DOHH2 (cell line): ENCODE measurements around the gene CPLX3.

Experiments
- H3F3A ChIP-seq: fragments of 200-600 bp; sonication (generic), shearing (Covaris generic); 2 replicates; pipeline ENCODE4 v1.6.0; 2016; ENCODE audit warnings: antibody characterized with exemption, mild to moderate bottlenecking; ENCODE audit not compliant: control insufficient read depth, insufficient read depth
- H3K27ac ChIP-seq: fragments of 200-600 bp; sonication (generic); 2 replicates; pipeline ENCODE4 v1.5.1; 2014; ENCODE audit warnings: low read depth, mild to moderate bottlenecking, low read length, moderate library complexity
- H3K27me3 ChIP-seq: fragments of 200-600 bp; sonication (generic); 2 replicates; pipeline ENCODE4 v1.6.1; 2014; ENCODE audit warnings: mild to moderate bottlenecking, low read length, mixed read lengths; ENCODE audit not compliant: control insufficient read depth
- H3K36me3 ChIP-seq: fragments of 200-600 bp; sonication (generic); 2 replicates; pipeline ENCODE4 v1.6.1; 2014; ENCODE audit warnings: mild to moderate bottlenecking, low read length, moderate library complexity, mixed read lengths; ENCODE audit not compliant: control insufficient read depth
- H3K4me1 ChIP-seq: fragments of 200-600 bp; sonication (generic); 2 replicates; pipeline ENCODE4 v1.6.1; 2014; ENCODE audit warnings: mild to moderate bottlenecking, low read length, mixed read lengths; ENCODE audit not compliant: control insufficient read depth
- H3K4me2 ChIP-seq: fragments of 200-600 bp; sonication (generic); 2 replicates; pipeline ENCODE4 v1.6.0; 2014; ENCODE audit warnings: mild to moderate bottlenecking, low read length, moderate library complexity
- H3K4me3 ChIP-seq: fragments of 200-600 bp; sonication (generic); 2 replicates; pipeline ENCODE4 v1.5.1; 2014; ENCODE audit warnings: mild to moderate bottlenecking, low read length, mixed read lengths
- H3K79me2 ChIP-seq: fragments of 200-600 bp; sonication (generic); 2 replicates; pipeline ENCODE4 v1.6.1; 2014; ENCODE audit warnings: mild to moderate bottlenecking, low read length, mixed read lengths; ENCODE audit not compliant: control insufficient read depth
- H3K9me2 ChIP-seq: fragments of 200-600 bp; sonication (generic); replicated peaks from 2 replicates; pipeline ENCODE4 v1.6.1; 2014; ENCODE audit warnings: mild to moderate bottlenecking, low read length, mixed read lengths; ENCODE audit not compliant: control insufficient read depth
- H3K9me3 ChIP-seq: fragments of 200-600 bp; sonication (generic); 2 replicates; pipeline ENCODE4 v1.6.1; 2014; ENCODE audit warnings: antibody characterized with exemption, low read length, mixed read lengths; ENCODE audit not compliant: control insufficient read depth, insufficient read depth
- H4K20me1 ChIP-seq: fragments of 200-600 bp; sonication (generic); 2 replicates; pipeline ENCODE4 v1.6.0; 2014; ENCODE audit warnings: low read depth, mild to moderate bottlenecking, antibody characterized with exemption, low read length, moderate library complexity; ENCODE audit not compliant: control insufficient read depth, insufficient read depth
- EZH2phosphoT487 ChIP-seq: fragments of 200-600 bp; sonication (generic); IDR thresholded peaks from 2 replicates; pipeline ENCODE4 v1.6.1; 2017; ENCODE audit warnings: borderline replicate concordance, mild to moderate bottlenecking, antibody characterized with exemption, low read length, moderate library complexity, mixed read lengths
- TF ChIP-seq, protein P1 (sequence below): fragments of 200-600 bp; sonication (generic); IDR thresholded peaks from one replicate; pipeline ENCODE4 v1.5.1; 2014; ENCODE audit warnings: antibody characterized with exemption, mild to moderate bottlenecking, low read depth, low read length; ENCODE audit not compliant: poor library complexity, severe bottlenecking

The CPLX3 gene

DNA sequence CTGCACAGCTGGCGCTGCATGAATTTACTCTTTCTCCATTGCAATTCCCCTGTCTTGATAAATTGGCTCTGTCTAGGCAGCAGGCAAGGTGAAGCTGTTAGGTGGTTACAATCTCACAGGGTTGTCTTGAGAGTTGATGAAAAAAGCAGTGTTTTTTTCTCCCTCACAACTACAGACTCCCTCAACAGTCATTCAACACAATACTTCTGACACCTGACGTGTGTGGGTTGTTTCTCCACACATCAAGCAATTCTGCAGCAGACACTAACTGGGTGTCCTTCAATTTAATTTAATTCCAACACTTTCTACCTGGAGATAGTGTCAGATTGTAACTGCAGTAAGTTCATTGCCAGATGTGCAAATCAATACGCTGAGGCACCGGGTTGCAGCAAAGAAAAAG is 51.8 kb downstream of the CPLX3 start:
- Histone ChIP-seq H3K27ac (no peak overlapping the region), H3K27me3 (0 out of 2 replicates have a peak, but pooled peaks cover 3% of the 10 kb centered on the region), H3F3A (no peaks in the 10 kb centered on the region), H3K4me1 (peaks cover 8% of the 10 kb centered on the region), H4K20me1 (no peaks in the 10 kb centered on the region), H3K36me3 (no peaks in the 10 kb centered on the region), H3K4me2 (no peak overlapping the region), H3K9me2 (no peaks in the 10 kb centered on the region), H3K4me3 (no peak overlapping the region), H3K79me2 (no peaks in the 10 kb centered on the region), H3K9me3 (peaks cover 15% of the 10 kb centered on the region)
- TF ChIP-seq, protein P1, sequence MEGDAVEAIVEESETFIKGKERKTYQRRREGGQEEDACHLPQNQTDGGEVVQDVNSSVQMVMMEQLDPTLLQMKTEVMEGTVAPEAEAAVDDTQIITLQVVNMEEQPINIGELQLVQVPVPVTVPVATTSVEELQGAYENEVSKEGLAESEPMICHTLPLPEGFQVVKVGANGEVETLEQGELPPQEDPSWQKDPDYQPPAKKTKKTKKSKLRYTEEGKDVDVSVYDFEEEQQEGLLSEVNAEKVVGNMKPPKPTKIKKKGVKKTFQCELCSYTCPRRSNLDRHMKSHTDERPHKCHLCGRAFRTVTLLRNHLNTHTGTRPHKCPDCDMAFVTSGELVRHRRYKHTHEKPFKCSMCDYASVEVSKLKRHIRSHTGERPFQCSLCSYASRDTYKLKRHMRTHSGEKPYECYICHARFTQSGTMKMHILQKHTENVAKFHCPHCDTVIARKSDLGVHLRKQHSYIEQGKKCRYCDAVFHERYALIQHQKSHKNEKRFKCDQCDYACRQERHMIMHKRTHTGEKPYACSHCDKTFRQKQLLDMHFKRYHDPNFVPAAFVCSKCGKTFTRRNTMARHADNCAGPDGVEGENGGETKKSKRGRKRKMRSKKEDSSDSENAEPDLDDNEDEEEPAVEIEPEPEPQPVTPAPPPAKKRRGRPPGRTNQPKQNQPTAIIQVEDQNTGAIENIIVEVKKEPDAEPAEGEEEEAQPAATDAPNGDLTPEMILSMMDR: no peak
- no peak for TF ChIP-seq EZH2phosphoT487
